ENCODE data around the gene GRID2IP.

GRID2IP gene

DNA sequence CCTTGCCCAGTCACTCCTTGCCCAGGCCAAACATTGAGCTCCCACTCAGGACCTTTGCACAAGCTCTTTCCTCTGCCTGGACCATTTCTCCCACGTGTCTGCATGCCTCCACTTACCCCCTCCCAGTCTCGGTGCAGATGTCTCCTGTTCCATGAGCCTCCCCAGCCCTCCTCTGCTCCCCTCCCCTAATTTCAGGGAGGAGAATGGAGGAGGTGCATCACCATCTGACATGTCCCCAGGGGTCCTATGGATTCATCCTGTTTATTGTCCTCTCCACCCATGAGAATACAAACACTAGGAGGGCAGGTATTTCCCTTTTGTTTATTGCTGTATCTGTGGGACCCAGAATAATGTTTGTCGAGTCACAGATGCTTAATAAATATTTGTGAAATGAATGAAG is 8.6 kb upstream of the GRID2IP start:
- DNase-seq = no peak

DNA sequence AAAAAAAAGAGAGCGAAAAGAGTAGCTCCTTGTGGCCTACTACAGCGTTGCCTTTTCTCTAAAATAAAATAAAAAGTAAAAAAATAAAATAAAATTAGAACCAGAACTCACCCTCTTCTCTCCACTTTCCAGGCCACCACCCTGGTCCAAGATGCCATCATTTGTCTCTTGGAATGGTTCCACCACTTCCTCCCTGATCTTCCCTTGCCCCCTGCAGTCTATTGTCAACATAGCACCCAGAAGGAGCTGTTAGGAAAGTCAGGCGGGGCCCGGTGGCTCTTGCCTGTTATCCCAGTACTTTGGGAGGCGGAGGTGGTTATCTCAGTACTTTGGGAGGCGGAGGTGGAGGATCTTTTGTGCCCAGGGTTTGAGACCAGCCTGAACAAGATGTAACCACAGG is 7.6 kb upstream of the GRID2IP start:
- peak; percentile 44 for DNase-seq

DNA sequence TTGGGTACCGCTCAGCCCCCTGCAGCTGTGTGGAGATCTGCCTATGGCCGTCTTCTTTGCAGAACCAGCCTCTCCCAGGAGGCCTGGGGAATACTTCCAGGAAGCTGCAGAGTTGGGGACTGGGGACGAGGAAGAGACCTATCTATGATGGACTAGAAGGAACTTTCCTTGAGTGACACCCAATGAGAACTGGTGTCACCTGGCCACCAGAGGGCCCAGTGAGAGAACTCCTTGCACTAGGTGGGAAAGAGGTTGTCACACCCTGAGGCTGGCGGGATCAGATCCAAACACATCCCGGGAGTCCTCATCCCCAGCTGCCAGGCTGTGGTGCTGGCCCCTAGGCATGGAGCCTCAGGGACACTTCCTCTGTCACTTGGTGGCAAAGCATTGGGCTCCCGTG is 4.9 kb upstream of the GRID2IP start:
- DNase-seq = no peak

DNA sequence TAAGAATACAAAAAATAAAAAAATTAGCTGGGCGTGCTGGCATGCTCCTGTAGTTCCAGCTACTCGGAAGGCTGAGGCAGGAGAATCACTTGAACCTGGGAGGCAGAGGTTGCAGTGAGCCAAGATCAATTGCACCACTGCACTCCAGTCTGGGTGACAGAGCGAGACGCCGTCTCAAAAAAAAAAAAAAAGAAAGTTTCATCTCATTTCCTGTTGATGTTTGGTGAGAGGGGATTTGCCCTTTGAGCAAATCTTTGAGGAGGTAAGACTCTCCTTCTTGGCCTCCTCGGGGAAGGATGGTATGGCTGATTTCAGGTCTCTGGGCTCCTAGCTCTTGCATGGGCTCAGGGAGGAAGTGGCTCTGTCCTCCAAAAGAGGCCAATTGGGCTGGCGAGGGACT is 3.6 kb upstream of the GRID2IP start:
- DNase-seq = no peak

DNA sequence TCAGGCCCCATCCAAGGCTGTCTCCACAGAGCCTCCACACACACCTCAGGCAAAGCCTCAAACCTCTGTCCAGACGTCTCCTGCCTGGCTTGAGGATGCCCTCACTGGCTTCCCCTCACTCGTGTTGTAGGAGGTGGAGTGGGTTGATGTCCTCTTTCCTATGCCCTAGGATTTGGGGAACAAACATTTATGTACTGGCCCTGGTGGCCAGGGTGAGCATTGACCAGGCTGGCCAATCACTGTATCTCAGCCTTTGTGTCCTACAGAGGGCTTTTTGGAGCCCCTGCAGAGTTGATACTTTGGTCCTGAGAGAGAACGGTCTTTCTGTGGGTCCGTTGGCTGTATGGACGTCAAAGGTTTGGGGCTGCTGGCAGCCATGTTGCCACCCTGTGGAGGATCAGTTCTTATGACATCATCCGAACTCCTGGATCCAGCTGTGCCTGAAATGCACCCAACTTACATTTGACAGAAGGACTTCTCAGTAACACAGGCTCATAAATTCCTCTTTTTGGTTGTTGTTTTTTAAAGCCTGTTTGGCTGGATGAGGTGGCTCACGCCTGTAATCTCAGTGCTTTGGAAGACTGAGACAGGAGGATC is 2.3 kb upstream of the GRID2IP start:
- no peak for DNase-seq

DNA sequence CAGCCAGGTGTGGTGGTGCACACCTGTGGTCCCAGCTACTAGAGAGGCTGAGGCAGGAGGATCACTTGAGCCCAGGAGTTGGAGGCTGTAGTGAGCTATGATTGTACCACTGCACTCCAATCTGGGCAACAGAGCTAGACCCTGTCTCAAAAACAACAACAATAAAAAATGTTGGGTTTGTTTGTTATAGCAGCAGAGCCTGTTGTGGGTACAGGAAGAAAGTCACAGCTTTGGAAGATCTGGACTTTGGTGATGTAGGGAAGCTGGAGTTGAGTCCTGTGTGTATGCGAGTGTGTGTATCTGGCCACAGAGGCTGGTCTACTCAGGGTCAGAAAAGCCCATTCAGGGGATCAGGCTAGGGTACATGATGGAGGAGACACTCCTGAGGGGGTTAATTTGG is 3.9 kb downstream of the GRID2IP start:
- DNase-seq = no peak

DNA sequence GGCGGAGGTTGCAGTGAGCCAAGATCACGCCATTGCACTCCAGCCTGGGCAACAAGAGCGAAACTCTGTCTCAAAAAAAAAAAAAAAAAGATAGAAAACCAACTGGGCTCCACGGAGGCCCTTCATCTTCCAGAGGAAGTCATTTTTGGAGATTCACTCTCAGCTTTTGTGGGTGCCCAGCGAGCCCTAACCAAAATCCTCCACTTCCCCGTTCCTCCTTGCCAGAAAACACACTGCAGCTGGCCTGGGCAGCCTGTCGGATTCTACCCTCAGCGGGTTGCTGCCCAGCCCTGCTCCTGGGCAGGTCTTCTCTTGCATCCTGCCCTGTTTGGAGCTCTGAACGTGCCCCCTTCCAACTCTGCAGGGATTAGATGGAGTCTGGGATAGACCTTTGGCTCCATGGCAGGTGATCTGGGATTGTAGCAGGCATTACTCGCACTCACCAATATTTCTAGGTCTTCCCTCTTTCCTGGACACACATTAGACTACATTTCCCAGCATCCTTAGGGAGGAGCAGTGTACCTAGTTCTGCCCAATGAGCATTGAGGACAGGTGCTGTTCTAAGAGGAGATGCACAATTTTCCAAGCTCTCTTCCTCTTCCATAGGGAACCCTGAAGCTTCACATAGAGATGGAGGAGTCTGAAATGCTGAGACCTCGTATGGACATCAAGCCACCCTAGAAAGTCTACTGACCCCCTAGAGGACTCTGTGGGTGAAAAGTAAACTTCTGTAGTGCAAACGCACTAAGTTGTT is 4.6 kb downstream of the GRID2IP start:
- no peak for DNase-seq

DNA sequence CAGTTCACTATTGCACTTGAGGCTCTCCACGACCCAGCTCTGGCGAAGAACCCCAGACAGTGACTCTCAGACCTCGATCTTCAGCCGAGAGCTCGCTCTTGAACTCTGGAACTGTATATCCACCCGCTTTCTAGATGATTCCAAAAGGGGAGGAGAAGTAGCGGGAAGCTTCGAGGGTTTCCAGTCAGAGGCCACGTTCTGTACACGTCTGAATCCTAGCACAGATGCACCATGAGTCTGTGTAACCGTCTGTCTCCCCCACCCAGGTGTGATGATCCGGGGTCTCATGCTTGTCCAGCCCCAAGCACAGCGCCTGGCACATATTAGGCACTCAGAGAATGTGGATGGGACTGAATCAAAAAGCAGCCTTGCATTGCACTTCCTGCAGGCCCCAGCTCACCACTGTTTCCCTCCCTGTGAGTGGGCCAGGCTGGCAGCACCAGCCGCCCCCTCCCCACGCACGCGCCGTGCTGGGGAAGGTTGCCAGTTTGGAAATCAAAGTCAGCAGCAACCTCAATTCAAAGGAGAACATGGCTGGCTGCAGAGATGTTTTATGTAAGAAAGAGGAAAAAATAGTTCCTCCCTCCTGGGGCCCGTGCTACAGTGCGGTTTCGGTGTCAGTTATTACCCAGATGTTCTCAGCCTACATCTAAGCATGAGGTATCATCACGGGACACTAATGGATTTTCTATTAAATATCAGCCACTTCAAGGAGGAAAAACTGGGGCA is 5.7 kb downstream of the GRID2IP start:
- DNase-seq = no peak

DNA sequence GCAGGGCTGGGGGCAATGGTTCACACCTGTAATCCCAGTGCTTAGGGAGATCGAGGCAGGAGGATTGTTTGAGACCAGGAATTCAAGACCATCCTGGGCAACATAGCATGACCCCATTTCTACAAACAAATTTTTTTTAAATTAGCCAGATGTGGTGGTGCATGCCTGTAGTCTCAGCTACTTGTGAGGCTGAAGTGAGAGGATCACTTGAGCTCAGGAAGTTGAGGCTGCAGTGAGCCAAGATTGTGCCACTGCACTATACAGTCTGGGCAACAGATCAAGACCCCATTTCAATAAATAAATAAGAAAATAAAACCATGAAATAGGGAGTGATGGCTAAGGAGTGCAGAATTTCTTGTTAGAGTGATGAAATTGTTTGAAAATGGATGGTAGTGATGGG is 8.9 kb downstream of the GRID2IP start:
- no peak for DNase-seq

DNA sequence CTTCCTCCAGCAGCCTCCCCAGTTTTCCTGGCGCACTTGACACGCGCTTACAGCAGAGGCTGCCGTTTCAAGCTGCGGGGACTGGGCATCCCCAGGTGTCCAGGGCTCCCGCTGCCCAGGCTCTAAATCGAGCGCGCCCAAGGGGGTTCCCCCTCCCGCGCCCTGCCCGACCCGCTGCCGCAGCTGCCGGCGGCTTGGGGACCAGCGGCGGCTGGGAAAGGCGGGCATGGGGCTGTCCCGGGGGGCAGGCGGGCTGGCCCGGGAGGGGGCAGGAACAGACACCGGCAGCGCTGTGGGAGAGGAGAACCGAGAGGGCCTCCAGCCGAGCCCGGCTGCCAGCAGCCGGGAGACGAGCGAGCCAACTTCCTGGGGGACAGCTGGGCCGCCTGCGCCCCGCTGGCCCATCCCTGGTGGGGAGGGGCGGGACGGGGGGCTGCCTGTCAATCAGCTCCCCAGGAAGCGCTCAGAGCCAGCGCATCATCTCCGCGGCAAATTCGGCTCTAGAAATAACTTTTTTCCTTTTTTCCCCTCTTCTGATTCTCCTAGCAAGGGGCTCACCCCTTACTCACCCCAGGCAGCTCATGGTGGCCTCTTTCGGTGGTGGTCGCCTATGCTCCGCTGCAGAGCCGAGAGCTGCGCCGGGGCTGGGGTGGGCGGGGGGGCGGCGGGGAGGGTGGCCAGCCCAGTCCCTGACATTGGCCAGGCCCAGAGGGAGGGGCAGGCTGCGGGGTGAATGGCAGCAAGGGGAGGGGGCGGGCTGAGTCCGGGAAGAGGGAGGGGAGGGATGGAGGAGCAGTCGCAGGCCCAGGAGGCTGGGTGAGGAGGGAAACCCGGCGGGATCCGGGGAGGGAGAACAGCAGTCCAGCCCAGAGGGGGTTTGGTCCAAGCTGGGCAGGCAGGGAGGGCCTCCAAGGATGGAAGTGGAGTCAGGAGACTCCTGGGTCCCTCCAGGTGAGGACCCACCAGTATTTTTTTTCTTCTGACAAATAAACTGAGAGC is 14.7 kb downstream of the GRID2IP start:
- DNase-seq = no peak

DNA sequence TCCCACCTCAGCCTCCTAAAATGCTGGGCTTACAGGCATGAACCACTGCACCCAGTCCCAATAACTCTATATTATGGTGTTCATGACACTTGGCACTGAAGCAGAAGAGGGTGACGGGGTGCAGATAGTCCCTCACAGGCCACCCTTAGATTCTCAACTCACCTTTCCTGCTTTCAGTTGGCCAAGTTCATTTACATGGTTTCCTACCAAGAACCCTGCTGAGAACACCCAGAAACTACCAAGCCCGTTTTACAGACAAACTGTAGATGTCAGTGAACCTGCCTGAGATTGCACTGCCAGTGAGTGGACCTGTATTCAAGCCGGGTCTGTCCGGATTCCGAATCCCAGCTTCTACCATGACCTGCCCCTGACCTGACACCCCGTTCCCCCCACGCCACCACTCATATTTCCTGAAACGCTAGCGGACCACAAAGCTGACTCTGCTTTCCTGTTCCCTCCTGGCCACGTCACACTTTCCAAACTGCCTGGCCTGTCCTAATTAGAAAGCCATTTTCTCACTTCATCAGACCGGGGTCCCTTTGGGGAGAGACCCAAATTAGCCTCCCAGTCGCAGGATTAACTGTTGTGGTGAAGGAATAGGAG is 17.3 kb downstream of the GRID2IP start:
- no peak for DNase-seq

DNA sequence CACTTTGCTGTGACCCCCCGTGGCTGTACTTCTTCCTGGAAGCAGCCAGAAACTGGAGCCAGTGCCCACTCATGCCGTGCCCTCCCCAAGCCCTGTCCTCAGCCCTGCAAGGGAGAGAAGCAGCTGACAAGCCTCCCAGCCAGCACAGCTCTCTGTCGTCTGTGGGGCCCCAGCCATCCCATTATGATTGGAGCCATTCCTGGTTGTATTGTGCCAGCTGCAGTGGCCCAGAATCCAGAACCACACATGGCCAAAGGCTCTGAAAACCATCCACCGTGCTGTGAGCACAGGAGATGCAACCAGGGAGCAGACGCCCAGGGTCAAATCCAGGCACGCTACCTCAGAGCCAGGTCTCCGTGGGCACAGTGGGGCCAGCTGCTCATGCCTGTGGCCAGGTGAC is 18.7 kb downstream of the GRID2IP start:
- DNase-seq = no peak

DNA sequence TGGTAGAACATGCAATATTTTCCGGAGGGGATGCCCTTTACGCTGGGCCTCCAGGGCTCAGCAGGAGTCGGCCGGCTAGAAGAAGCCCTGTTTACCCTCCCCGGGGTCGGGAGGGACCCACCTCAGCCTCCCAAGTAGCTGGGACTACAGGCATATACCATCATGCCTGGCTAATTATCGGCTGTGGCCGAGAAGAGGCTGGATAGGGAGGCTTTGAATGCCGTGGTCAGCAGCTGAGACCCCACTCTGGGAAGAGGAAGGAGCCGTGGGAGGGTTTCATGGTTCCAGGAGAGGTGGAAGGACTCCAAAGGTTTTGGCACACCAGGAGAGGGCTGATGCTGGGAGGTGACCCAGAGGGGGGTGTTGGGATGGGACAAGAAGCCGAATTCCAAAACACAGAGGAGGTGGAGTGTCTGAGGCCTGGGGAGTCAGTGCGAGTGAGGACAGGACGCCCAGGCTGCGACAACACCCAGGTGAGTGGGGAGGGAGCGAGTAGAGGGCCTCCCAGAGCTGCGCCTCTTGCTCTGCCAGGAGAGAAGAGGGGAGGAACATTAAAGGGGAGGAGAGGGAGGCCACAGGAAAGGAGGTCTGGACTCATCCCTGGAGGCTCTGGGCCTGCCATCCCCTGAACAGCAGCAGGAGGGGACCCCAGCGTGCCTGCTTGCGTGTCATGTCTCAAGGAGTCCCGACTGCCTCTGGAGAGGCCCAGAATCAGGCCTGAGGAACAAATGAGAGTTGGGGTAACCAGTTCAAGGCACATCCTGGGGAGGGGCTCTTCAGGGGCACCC is 19.6 kb downstream of the GRID2IP start:
- DNase-seq = no peak

DNA sequence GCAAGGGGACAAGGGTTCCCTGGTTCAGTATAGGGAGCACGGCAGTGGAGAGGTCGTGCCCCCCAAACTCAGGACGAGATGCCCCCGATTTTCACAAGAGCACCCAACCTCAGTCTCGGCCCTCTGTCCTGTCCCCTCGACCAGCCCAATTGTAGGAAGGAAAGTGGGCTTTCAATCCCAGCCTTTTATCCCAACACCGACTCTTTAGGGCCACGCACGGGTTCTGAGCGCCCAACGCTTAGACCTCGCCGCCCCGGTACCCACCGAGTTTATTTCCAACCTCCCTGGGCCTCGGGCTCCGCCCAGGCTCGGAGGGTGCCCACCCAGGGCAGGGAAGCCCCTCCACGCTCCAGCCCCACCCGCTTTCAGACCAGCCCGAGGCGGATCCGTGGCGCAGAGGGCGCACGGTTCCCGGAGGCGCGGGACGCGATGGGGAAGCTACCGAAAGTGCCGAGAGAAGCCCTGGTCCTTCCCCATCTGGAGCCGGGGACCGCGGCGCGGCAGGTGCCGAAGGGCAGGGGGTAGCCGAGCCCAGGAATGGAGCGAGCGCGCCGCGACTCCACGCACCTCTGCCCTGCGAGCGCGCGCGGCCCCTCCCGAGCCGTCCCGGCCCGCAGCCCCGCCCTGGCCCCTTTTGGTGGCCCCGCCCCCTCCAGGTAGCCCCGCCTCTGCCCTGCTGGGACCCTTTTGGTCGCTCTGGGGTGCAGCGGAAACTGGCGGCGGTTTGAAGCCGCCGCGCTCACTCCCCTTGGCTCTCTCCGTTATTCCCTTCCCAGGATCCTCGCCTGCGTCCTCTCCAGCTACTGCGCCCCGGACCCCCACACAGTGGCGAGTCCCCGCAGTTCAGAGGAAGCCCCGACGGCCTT is 20.4 kb downstream of the GRID2IP start:
- DNase-seq = no peak

DNA sequence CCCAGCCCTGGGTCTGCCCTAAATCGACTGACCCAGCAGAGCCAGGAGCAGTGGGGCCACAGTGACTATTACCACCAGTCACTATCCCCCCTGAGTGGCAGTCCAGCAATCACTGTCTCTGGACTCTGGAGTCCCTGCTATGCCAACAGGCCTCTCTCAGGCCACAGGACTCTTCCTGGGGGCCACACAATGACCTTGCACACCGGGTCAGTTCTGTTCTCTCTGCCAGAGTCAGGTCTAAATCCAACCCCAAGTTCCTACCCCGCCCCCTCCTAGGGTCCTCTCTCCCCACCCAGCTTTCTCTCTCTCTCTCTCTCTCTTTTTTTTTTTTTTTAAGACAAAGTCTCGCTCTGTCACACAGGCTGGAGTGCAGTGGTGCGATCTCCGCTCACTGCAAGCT is 21.6 kb downstream of the GRID2IP start:
- DNase-seq = no peak

DNA sequence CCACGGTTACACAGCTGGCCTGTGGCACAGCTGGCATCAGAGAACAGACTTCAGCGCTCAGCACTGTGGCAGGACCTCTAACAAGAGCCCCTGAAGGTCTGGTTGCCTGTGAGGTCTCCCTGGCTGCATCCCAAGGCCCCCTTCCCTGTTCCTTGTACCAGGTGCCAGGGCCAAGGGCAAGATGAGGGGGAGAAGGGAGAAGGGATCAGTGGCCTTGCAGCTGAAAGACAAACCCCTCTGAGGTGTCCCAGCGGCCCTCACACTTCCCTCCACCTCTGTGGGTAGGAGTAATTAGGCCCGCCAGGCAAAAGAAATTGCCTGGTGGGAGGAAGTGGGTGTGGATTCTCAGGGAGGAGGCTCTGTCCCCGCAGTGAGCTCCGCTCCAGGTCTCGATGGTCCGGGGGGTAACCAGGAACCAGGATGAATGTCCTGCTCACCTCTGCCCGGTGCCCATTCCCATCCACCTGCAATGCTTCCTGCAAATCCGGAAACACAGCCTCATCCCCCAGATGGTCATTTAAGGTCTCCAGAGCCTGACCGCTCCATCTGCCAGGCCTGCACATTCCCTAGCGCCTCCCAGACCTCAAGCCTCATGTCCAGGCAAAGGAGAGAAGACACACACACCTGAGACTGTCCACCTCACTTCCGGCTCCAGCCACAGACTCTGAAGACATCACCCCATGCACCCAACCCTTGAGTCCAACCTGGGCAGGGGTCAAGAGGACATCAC is 22.7 kb downstream of the GRID2IP start:
- no peak for DNase-seq

DNA sequence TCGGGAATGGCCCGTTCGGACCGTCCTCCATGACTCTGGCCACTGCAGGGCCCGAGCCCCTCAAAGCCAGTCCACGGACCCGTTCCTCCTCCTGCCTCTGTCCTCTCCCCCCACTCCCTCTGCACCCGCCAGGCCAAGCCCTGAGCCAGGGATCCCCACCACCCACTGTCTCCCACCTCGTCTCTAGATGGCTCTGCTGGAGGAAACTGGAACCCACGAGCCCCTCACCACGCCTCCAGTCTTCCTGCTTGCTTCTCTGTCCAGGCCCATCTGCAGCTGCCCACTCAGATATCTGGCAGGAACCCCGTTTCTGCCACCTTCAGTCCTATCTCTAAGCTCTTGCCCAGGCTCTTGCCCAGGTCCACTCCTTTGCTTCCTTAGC is 24.3 kb downstream of the GRID2IP start:
- DNase-seq = no peak

DNA sequence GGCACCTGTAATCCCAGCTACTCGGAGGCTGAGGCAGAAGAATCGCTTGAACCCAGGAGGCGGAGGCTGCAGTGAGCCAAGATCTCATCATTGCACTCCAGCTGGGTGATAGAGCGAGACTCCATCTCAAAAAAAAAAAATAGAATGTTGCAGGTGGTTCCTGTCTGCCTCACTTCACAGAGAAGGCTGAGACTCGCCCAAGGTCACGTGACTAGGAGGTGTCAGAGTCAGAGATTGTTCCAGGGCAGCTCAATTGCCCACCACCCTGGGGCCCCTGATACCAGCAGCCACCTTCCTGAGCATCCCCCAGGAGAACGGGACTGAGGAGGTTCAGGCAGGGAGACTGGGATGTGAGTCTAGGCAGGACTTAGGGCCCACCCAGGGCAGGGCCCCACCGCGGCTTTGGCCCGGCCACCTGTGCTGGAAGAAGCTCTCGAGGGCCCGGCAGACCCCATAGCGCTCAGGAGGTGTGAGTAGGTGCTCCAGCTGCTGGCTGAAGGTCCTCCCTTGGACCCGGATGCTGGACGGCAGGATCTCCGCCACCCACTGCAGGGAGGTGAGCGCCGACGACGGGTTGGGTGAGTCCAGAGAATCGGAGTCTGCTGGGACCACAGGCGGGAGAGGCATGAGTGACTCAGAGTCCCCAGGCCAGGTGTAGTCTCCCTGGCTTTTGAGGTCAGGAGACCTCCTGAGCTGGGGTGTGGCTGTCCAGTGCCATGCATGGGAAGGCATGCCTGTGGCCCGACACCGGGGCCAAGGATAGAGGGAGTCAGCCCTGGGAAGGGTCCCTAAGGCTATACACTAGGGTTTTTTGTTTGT is 30.9 kb downstream of the GRID2IP start:
- DNase-seq = no peak

DNA sequence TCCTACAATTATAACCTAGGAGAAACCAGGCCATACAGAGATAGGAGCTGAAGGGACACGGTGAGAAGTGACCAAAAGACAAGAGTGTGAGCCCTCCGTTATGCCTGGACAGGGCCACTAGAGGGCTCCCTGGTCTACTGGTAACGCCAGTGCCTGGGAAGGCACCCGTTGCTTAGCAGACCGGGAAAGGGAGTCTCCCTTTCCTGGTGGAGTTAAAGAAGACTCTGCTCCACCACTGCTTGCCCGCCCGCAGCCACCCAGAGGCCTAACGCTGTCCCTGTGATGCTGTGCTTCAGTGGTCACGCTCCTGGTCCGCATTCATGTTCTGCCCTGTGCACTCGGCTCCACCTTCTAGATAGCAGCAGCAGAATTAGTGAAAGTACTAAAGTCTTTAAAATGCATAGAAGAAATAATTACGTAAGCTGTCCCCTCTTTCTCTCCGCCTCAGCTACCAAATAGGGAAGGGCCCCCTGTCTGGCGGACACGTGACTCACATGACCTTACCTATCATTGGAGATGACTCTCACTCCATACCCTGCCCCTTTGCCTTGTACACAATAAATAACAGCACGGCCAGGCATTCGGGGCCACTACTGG is 34.8 kb downstream of the GRID2IP start:
- peak; percentile 56 for DNase-seq
